Measurements from ENCODE around the gene PELI2.

Gene PELI2

DNA sequence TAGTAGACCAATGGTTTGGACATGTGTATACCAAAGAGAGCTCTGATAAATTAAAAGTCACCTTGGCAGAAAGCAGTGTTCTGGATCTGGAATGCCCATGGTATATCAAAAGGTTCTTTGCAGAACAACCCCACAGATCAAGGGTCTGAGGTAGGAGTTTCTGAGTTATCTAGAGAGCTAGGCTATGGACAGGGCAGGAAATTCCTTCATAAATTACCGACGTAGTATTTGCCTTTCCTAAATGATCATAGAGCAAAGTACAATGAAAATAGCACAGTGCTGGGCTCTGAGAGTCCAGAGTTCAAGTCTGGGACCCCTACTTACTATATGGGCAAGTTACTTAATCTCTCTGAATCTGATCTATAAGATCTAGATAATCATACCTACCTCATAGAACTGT lies 35.3 kb upstream of the PELI2 start:
- TF ChIP-seq, protein P1, sequence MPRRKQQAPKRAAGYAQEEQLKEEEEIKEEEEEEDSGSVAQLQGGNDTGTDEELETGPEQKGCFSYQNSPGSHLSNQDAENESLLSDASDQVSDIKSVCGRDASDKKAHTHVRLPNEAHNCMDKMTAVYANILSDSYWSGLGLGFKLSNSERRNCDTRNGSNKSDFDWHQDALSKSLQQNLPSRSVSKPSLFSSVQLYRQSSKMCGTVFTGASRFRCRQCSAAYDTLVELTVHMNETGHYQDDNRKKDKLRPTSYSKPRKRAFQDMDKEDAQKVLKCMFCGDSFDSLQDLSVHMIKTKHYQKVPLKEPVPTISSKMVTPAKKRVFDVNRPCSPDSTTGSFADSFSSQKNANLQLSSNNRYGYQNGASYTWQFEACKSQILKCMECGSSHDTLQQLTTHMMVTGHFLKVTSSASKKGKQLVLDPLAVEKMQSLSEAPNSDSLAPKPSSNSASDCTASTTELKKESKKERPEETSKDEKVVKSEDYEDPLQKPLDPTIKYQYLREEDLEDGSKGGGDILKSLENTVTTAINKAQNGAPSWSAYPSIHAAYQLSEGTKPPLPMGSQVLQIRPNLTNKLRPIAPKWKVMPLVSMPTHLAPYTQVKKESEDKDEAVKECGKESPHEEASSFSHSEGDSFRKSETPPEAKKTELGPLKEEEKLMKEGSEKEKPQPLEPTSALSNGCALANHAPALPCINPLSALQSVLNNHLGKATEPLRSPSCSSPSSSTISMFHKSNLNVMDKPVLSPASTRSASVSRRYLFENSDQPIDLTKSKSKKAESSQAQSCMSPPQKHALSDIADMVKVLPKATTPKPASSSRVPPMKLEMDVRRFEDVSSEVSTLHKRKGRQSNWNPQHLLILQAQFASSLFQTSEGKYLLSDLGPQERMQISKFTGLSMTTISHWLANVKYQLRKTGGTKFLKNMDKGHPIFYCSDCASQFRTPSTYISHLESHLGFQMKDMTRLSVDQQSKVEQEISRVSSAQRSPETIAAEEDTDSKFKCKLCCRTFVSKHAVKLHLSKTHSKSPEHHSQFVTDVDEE (CRISPR knock-in tag; IDR thresholded peaks at IDR 0.05): no peak
- TF ChIP-seq CSDC2 (CRISPR knock-in tag; IDR thresholded peaks at IDR 0.05): no peak
- no peak for TF ChIP-seq TOX (CRISPR knock-in tag; IDR thresholded peaks at IDR 0.05; ENCODE audit: borderline replicate concordance)
- TF ChIP-seq ZNF70 (CRISPR knock-in tag; IDR thresholded peaks at IDR 0.05): no peak
- no peak for ATAC-seq

DNA sequence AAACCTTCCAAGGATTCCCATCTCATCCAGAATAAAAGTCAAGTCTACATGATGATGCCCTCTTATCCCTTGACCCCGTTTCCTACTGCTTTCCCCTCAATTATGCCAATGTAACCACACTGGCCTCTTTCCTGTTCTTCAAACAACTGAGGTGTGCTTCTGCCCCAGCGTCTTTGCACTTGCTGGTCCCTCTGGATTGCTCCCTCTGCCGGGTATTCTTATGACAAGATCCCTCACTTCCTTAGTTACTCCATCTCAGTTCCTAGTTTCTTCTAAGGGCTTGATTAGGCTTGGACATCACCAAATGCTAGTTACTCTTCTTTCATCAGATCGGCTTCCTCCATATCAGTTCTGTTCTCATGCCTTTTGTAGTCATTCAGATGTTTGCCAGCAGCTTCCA lies 32.7 kb upstream of the PELI2 start:
- ATAC-seq: no peak
- TF ChIP-seq RARB (CRISPR knock-in tag; IDR thresholded peaks at IDR 0.05) (no peak), TCF4 (CRISPR knock-in tag; IDR thresholded peaks at IDR 0.05; ENCODE audit: borderline replicate concordance) (no peak), PPARA (CRISPR knock-in tag; IDR thresholded peaks at IDR 0.05; ENCODE audit: borderline replicate concordance) (no peak), SNAI2 (CRISPR knock-in tag; IDR thresholded peaks at IDR 0.05) (no peak), ESRRG (CRISPR knock-in tag; IDR thresholded peaks at IDR 0.05) (no peak), CSDC2 (CRISPR knock-in tag; IDR thresholded peaks at IDR 0.05) (no peak), ZNF70 (CRISPR knock-in tag; IDR thresholded peaks at IDR 0.05) (no peak), BACH2 (CRISPR knock-in tag; IDR thresholded peaks at IDR 0.05; ENCODE audit: borderline replicate concordance) (no peak), ZFP30 (CRISPR knock-in tag; IDR thresholded peaks at IDR 0.05) (no peak), ZC3H10 (CRISPR knock-in tag; IDR thresholded peaks at IDR 0.05) (no peak), ZNF8 (CRISPR knock-in tag; IDR thresholded peaks at IDR 0.05) (no peak), GLIS3 (CRISPR knock-in tag; IDR thresholded peaks at IDR 0.05) (no peak), ARNTL (CRISPR knock-in tag; IDR thresholded peaks at IDR 0.05; ENCODE audit: borderline replicate concordance, low read depth) (no peak), ISL1 (CRISPR knock-in tag; IDR thresholded peaks at IDR 0.05) (no peak), ZFP3 (CRISPR knock-in tag; IDR thresholded peaks at IDR 0.05) (no peak)
- TF ChIP-seq, protein P2, sequence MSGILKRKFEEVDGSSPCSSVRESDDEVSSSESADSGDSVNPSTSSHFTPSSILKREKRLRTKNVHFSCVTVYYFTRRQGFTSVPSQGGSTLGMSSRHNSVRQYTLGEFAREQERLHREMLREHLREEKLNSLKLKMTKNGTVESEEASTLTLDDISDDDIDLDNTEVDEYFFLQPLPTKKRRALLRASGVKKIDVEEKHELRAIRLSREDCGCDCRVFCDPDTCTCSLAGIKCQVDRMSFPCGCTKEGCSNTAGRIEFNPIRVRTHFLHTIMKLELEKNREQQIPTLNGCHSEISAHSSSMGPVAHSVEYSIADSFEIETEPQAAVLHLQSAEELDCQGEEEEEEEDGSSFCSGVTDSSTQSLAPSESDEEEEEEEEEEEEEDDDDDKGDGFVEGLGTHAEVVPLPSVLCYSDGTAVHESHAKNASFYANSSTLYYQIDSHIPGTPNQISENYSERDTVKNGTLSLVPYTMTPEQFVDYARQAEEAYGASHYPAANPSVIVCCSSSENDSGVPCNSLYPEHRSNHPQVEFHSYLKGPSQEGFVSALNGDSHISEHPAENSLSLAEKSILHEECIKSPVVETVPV (CRISPR knock-in tag; IDR thresholded peaks at IDR 0.05): no peak
- TF ChIP-seq, protein P3, sequence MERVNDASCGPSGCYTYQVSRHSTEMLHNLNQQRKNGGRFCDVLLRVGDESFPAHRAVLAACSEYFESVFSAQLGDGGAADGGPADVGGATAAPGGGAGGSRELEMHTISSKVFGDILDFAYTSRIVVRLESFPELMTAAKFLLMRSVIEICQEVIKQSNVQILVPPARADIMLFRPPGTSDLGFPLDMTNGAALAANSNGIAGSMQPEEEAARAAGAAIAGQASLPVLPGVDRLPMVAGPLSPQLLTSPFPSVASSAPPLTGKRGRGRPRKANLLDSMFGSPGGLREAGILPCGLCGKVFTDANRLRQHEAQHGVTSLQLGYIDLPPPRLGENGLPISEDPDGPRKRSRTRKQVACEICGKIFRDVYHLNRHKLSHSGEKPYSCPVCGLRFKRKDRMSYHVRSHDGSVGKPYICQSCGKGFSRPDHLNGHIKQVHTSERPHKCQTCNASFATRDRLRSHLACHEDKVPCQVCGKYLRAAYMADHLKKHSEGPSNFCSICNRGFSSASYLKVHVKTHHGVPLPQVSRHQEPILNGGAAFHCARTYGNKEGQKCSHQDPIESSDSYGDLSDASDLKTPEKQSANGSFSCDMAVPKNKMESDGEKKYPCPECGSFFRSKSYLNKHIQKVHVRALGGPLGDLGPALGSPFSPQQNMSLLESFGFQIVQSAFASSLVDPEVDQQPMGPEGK (CRISPR knock-in tag; IDR thresholded peaks at IDR 0.05; ENCODE audit: borderline replicate concordance): no peak
- TF ChIP-seq, protein P4, sequence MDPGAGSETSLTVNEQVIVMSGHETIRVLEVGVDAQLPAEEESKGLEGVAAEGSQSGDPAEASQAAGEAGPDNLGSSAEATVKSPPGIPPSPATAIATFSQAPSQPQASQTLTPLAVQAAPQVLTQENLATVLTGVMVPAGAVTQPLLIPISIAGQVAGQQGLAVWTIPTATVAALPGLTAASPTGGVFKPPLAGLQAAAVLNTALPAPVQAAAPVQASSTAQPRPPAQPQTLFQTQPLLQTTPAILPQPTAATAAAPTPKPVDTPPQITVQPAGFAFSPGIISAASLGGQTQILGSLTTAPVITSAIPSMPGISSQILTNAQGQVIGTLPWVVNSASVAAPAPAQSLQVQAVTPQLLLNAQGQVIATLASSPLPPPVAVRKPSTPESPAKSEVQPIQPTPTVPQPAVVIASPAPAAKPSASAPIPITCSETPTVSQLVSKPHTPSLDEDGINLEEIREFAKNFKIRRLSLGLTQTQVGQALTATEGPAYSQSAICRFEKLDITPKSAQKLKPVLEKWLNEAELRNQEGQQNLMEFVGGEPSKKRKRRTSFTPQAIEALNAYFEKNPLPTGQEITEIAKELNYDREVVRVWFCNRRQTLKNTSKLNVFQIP (CRISPR knock-in tag; IDR thresholded peaks at IDR 0.05; ENCODE audit: borderline replicate concordance, low read depth): no peak
- TF ChIP-seq, protein P1 (CRISPR knock-in tag; IDR thresholded peaks at IDR 0.05): no peak

Data from SK-N-SH treated with all-trans-retinoic acid at 6 μM for 48 hours (cell line).